Endothelial cell of umbilical vein (primary cell): ENCODE data around the gene ARHGAP22.

ENCODE experiments used
- MYC ChIP-seq: IDR thresholded peaks from one replicate; pipeline ENCODE4 v1.6.1; 2011; ENCODE audit warnings: mild to moderate bottlenecking, low read depth, low read length
- POLR2A ChIP-seq: IDR thresholded peaks from 2 replicates; pipeline ENCODE4 v1.6.1; 2012; ENCODE audit warnings: low read depth, mild to moderate bottlenecking, control low read depth, low read length
- POLR2AphosphoS5 ChIP-seq: IDR thresholded peaks from 2 replicates; pipeline ENCODE4 v1.6.1; 2012; ENCODE audit warnings: low read depth, mild to moderate bottlenecking, control low read depth, low read length, moderate library complexity; ENCODE audit not compliant: insufficient read depth

GRCh38 chr10:48554656-48555055 is 50.2 kb downstream of the ARHGAP22 start:
- no peak for TF ChIP-seq MYC
- no peak for TF ChIP-seq POLR2AphosphoS5
- no peak for TF ChIP-seq POLR2A
